Measurements from ENCODE around the gene APOO. TPM values are rescaled to one million over a fixed set of nuclear protein-coding genes. Genes with fewer than 3 reads are reported as not detected.

Gene APOO
- total and polyA plus RNA-seq, 2 of the 13 experiments (the other 11 are each of a cell fraction or from before 2014, with no cell fraction given) = 9.7 to 22.1 TPM

DNA sequence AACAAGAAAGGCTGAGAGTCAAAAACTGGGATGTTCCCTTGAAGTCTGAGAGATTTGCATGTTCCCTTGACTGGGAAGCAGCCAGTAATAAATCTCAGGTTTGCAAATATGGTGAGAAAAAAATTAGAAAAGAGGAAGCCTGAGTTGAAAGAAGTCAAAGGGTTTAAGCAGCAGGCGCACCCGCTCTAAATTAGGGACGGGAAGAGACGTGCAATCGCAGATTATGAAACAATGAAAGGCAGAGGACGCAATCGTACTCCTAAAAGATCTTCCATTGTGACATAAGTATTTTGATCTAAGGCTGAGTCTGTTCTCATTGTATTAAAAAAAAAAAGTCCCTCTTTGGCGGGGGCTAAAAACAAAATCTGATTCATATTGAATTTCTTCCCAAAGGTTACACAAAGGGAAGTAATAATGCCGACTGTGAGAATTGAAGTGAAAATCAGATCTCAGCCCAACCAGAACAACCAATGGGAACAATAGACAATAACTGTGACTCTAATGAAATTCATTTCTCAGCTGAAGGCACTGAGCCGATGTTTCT lies 96.6 kb downstream of the APOO start:
- ChIA-PET POLR2A (no interaction called here), CTCF (ENCODE audit: low intra/inter-chr PET ratio, low total read pairs) (no interaction called here)
- H3K27ac ChIP-seq (ENCODE audit: extremely low read length, insufficient read depth, low read length) = no peak overlapping the region
- no peak for DNase-seq (ENCODE audit: low spot score)
- no peak for TF ChIP-seq BORCS8-MEF2B (CRISPR knock-in tag; IDR thresholded peaks at IDR 0.05)
- TF ChIP-seq, protein P1, sequence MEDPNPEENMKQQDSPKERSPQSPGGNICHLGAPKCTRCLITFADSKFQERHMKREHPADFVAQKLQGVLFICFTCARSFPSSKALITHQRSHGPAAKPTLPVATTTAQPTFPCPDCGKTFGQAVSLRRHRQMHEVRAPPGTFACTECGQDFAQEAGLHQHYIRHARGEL (CRISPR knock-in tag; IDR thresholded peaks at IDR 0.05) = no peak
- no peak for TF ChIP-seq SIN3A (IDR thresholded peaks at IDR 0.05; ENCODE audit: borderline replicate concordance, low read depth, low read length)
- TF ChIP-seq ZBTB38 (CRISPR knock-in tag; IDR thresholded peaks at IDR 0.05) = no peak
- TF ChIP-seq, protein P2, sequence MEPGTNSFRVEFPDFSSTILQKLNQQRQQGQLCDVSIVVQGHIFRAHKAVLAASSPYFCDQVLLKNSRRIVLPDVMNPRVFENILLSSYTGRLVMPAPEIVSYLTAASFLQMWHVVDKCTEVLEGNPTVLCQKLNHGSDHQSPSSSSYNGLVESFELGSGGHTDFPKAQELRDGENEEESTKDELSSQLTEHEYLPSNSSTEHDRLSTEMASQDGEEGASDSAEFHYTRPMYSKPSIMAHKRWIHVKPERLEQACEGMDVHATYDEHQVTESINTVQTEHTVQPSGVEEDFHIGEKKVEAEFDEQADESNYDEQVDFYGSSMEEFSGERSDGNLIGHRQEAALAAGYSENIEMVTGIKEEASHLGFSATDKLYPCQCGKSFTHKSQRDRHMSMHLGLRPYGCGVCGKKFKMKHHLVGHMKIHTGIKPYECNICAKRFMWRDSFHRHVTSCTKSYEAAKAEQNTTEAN (CRISPR knock-in tag; conservative IDR thresholded peaks at IDR 0.05) = no peak
- TF ChIP-seq, protein P3, sequence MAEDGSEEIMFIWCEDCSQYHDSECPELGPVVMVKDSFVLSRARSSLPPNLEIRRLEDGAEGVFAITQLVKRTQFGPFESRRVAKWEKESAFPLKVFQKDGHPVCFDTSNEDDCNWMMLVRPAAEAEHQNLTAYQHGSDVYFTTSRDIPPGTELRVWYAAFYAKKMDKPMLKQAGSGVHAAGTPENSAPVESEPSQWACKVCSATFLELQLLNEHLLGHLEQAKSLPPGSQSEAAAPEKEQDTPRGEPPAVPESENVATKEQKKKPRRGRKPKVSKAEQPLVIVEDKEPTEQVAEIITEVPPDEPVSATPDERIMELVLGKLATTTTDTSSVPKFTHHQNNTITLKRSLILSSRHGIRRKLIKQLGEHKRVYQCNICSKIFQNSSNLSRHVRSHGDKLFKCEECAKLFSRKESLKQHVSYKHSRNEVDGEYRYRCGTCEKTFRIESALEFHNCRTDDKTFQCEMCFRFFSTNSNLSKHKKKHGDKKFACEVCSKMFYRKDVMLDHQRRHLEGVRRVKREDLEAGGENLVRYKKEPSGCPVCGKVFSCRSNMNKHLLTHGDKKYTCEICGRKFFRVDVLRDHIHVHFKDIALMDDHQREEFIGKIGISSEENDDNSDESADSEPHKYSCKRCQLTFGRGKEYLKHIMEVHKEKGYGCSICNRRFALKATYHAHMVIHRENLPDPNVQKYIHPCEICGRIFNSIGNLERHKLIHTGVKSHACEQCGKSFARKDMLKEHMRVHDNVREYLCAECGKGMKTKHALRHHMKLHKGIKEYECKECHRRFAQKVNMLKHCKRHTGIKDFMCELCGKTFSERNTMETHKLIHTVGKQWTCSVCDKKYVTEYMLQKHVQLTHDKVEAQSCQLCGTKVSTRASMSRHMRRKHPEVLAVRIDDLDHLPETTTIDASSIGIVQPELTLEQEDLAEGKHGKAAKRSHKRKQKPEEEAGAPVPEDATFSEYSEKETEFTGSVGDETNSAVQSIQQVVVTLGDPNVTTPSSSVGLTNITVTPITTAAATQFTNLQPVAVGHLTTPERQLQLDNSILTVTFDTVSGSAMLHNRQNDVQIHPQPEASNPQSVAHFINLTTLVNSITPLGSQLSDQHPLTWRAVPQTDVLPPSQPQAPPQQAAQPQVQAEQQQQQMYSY (CRISPR knock-in tag; IDR thresholded peaks at IDR 0.05) = no peak
- TF ChIP-seq RELA (CRISPR knock-in tag; IDR thresholded peaks at IDR 0.05) = no peak
- TF ChIP-seq, protein P4, sequence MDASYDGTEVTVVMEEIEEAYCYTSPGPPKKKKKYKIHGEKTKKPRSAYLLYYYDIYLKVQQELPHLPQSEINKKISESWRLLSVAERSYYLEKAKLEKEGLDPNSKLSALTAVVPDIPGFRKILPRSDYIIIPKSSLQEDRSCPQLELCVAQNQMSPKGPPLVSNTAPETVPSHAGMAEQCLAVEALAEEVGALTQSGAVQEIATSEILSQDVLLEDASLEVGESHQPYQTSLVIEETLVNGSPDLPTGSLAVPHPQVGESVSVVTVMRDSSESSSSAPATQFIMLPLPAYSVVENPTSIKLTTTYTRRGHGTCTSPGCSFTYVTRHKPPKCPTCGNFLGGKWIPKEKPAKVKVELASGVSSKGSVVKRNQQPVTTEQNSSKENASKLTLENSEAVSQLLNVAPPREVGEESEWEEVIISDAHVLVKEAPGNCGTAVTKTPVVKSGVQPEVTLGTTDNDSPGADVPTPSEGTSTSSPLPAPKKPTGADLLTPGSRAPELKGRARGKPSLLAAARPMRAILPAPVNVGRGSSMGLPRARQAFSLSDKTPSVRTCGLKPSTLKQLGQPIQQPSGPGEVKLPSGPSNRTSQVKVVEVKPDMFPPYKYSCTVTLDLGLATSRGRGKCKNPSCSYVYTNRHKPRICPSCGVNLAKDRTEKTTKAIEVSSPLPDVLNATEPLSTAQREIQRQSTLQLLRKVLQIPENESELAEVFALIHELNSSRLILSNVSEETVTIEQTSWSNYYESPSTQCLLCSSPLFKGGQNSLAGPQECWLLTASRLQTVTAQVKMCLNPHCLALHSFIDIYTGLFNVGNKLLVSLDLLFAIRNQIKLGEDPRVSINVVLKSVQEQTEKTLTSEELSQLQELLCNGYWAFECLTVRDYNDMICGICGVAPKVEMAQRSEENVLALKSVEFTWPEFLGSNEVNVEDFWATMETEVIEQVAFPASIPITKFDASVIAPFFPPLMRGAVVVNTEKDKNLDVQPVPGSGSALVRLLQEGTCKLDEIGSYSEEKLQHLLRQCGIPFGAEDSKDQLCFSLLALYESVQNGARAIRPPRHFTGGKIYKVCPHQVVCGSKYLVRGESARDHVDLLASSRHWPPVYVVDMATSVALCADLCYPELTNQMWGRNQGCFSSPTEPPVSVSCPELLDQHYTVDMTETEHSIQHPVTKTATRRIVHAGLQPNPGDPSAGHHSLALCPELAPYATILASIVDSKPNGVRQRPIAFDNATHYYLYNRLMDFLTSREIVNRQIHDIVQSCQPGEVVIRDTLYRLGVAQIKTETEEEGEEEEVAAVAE (CRISPR knock-in tag; IDR thresholded peaks at IDR 0.05; ENCODE audit: borderline replicate concordance) = no peak
- no peak for TF ChIP-seq PAWR (CRISPR knock-in tag; IDR thresholded peaks at IDR 0.05; ENCODE audit: borderline replicate concordance)
- TF ChIP-seq CBX2 (IDR thresholded peaks at IDR 0.05; ENCODE audit: low read depth, low read length) = no peak
- TF ChIP-seq CBX2 (CRISPR knock-in tag; IDR thresholded peaks at IDR 0.05; ENCODE audit: low read depth) = no peak
- no peak for TF ChIP-seq ZNF547 (CRISPR knock-in tag; IDR thresholded peaks at IDR 0.05)
- TF ChIP-seq ZNF879 (CRISPR knock-in tag; IDR thresholded peaks at IDR 0.05) = no peak
- TF ChIP-seq MBNL3 (CRISPR knock-in tag; conservative IDR thresholded peaks at IDR 0.05) = no peak
- no peak for TF ChIP-seq ZNF790 (CRISPR knock-in tag; IDR thresholded peaks at IDR 0.05; ENCODE audit: borderline replicate concordance)
- TF ChIP-seq ZNF782 (CRISPR knock-in tag; IDR thresholded peaks at IDR 0.05; ENCODE audit: borderline replicate concordance) = no peak
- H3K79me2 ChIP-seq (ENCODE audit: insufficient read depth, low read length) = no peaks in the 10 kb centered on the region
- H3K4me3 ChIP-seq (replicated peaks in 1 of 3; ENCODE audit: insufficient read depth in 1 of 3, low read depth in 2 of 3, low read length in 3 of 3) = no peak overlapping the region
- no peak overlapping the region for H3K4me2 ChIP-seq (ENCODE audit: low read depth, low read length)
- H3K9me3 ChIP-seq (ENCODE audit: low read length) = no peaks in the 10 kb centered on the region
- peaks cover 20% of the 10 kb centered on the region for H3K4me1 ChIP-seq (ENCODE audit: insufficient read depth, low read length)
- no peaks in the 10 kb centered on the region for H3K36me3 ChIP-seq (replicated peaks in 1 of 2; ENCODE audit: control insufficient read depth in 1 of 2, insufficient read depth in 2 of 2, low read length in 2 of 2)
- ATAC-seq = no peak
- FAIRE-seq = no peak
- H3K27me3 ChIP-seq (ENCODE audit: control insufficient read depth in 1 of 2, insufficient read depth in 2 of 2, low read length in 2 of 2) = no peaks in the 10 kb centered on the region
- H3K9ac ChIP-seq (ENCODE audit: insufficient read depth, low read depth, low read length) = no peak overlapping the region
- no peak overlapping the region for H2AFZ ChIP-seq (ENCODE audit: low read length)
- WGBS (ENCODE audit: low lambda C conversion rate) = 93% methylated on average over 10 of the region's 10 CpGs
- in situ Hi-C loops (cut with HindIII; ENCODE audit: extremely low pct_ligation_motif_present, low pct_unique_long_range_greater_than_20kb) (no loop called here), intact Hi-C loops (cut with micrococcal nuclease; ENCODE audit: unreplicated experiment) (no loop called here)
- H4K20me1 ChIP-seq (ENCODE audit: insufficient read depth, low read length) = no peaks in the 10 kb centered on the region
- no TSS peak for BruUV-seq (replicated peaks)
